ENCODE measurements around the gene ERFL.

DNA sequence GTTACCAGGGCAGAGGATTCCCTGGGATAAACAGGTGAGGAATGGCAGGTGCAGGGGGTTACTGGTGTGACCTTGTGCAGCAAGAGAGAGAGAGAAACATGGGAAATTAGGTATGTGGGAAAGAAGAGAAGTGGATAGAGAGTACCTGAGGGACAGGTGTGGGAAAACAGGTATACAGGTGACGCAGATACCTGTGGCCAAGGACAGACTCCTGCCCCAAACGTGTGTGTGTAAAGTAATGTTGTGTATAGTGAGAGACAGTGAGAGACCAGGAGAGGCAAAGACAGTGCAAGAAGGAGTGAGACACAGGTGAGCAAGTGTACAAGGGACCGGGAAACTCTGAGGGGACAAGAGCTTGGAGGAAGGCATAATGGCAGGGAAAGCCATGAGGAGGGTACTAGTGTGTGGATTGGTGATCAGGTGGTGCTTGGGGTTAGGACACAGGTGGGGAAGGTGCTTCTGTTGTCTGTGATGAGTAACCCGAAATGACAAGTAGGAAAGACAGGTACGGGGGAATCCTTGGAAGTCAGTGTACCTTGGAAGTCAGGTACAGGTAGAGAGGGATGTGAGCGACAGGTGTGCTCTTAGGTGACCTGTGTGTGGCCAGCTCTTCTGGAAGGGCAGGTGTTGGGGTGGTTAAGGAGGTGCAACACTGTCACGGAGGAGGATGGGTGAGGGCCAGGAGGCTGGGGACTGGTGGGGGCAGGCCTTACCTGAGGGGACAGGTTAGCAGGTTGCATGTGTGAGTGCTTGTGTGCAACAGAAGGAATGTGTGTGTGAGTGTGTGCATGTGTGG, 2.8 kb downstream of the ERFL start:
- TF ChIP-seq, protein P1, sequence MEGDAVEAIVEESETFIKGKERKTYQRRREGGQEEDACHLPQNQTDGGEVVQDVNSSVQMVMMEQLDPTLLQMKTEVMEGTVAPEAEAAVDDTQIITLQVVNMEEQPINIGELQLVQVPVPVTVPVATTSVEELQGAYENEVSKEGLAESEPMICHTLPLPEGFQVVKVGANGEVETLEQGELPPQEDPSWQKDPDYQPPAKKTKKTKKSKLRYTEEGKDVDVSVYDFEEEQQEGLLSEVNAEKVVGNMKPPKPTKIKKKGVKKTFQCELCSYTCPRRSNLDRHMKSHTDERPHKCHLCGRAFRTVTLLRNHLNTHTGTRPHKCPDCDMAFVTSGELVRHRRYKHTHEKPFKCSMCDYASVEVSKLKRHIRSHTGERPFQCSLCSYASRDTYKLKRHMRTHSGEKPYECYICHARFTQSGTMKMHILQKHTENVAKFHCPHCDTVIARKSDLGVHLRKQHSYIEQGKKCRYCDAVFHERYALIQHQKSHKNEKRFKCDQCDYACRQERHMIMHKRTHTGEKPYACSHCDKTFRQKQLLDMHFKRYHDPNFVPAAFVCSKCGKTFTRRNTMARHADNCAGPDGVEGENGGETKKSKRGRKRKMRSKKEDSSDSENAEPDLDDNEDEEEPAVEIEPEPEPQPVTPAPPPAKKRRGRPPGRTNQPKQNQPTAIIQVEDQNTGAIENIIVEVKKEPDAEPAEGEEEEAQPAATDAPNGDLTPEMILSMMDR (conservative IDR thresholded peaks at IDR 0.05 in 1 of 2, IDR thresholded peaks at IDR 0.05 in 1 of 2; ENCODE audit: extremely low read depth in 1 of 2, insufficient read depth in 1 of 2, low read depth in 1 of 2, low read length in 2 of 2): no peak
- no peak for TF ChIP-seq EZH2 (IDR thresholded peaks at IDR 0.05; ENCODE audit: borderline replicate concordance, low read length)

All from mammary epithelial cell (primary cell).